GM13977 (cell line): ENCODE data around the gene AP3B1.

Experiments used
- DNase-seq: peaks from one replicate; pipeline ENCODE4 v3.0.0; 2012; ENCODE audit warnings: low spot score
- CTCF ChIP-seq: IDR thresholded peaks from 2 replicates; pipeline ENCODE4 v1.5.1; 2012; ENCODE audit warnings: mild to moderate bottlenecking, control low read depth; ENCODE audit not compliant: insufficient read depth; ENCODE audit errors: extremely low read depth, missing control alignments
- in situ Hi-C: fragments of 300-500 bp; cut with MboI; formaldehyde crosslinking; loops from one replicate; pipeline ENCODE4 v1.12.0; 2022; ENCODE audit warnings: low sequenced_read_pairs, low pct_unique_long_range_greater_than_20kb, mixed read lengths, inconsistent platforms; ENCODE audit not compliant: unreplicated experiment

The AP3B1 gene

DNA sequence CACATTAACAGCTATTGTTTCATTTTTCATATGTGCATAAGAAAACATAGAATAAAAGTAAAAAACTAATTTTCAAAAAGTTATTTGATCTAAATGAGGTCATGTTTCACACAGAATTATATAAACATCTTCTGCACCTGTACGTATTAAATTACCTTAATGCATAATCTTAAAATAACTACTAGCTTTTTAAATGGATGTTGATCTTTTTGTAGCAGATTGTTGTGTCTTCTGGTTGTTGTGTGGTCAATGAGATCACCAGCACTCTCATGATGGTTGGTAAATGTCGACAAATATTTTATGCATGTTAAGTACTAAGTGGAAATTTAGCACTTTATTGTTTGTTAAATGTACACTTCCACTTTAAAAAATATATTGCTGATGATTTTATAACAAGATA lies 162.0 kb downstream of the AP3B1 start:
- no peak for TF ChIP-seq CTCF
- in situ Hi-C loops = no loop called here
- DNase-seq = no peak

- in situ Hi-C loops = no loop called here
- no peak for TF ChIP-seq CTCF
- no peak for DNase-seq
Observed at GRCh38 chr5:78129597-78129996, 164.9 kb downstream of the AP3B1 start.

DNA sequence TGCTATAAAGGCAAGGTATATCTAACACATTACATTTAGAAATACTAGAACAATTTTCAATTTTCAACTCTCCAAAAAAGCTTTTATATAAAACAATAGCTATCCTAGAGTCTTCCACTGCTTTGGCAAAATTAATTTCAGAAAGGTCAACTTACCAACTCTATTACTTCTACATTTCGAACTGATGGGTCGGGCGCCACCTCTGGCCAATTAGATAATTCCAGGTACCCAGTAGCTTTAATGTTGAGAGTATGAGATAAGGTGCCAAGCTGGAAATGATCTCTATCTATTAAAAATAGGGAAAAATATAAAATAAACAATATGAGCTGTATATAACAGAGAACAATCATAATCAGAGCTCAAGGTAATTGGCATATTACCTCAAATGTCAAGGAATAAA lies 166.6 kb downstream of the AP3B1 start:
- peak; percentile 20 for TF ChIP-seq CTCF
- in situ Hi-C loops = no loop called here
- DNase-seq = no peak

- in situ Hi-C loops = no loop called here
- no peak for TF ChIP-seq CTCF
- DNase-seq = no peak
Observed at GRCh38 chr5:78126536-78126935, 168.0 kb downstream of the AP3B1 start.

DNA sequence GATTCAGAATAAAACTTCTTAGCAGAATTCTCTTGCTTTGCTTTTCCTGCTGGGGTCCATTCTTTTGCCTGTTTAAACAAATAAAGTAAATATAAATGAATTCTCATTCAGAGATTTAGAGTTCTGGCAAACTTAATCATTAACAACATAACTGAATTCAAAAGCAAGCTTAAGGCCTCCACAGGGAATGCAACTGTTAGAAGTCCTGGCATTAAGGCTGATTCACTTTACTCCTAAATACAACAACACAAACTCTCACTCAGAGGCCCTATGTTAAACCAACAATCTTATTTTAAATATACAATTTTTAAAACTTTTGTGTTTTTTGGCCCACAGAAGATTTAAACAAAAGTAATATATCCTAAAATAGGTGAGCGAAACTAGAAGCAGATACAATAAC lies 178.3 kb downstream of the AP3B1 start:
- TF ChIP-seq CTCF = no peak
- in situ Hi-C loops = no loop called here
- no peak for DNase-seq

DNA sequence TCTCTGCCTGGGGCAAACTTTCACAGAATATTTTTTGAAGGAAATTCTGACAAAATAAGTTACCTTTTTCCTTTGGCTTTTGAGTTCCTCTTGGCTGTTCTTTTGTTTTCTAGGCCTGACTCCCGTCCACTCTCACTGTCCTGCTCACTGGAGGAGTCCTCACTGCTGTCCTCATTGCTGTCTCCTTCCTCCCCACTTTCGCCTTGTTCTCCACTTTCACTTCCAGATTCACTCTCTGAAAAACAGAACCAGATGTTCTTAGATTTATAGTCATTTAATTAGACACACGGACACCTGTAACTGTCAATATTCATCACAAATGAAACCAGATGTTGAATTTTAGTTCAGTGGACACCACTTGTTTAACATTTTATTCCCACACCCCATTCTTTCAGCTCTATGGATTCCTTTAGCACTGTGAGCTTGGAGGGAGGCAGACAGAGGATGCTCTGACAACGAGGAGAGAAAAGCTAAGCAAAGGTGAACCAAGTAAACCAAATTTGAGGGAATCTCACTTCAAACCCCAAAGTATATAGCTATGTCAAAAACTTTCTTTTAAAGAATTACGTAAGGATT lies 180.7 kb downstream of the AP3B1 start:
- no peak for TF ChIP-seq CTCF
- in situ Hi-C loops = no loop called here
- no peak for DNase-seq

GRCh38 chr5:78112931-78113330 lies 181.6 kb downstream of the AP3B1 start:
- TF ChIP-seq CTCF = no peak
- DNase-seq = no peak
- in situ Hi-C loops = no loop called here
